H1 (cell line): ENCODE data around the gene AMN1. TPM values are rescaled to one million over a fixed set of nuclear protein-coding genes. Genes with fewer than 3 reads are reported as not detected.

Experiments used
- CTCF ChIA-PET: fragments of 300-600 bp; sonication (Branson Sonifier 250); formaldehyde crosslinking; loops from one replicate; lab custom pipeline; 2021; ENCODE audit not compliant: partially characterized antibody; lab: Charles Lee
- POLR2A ChIA-PET: fragments of 300-600 bp; sonication (Branson Sonifier 250); formaldehyde crosslinking; loops from one replicate; lab custom pipeline; 2021; ENCODE audit warnings: inconsistent platforms; ENCODE audit not compliant: partially characterized antibody; lab: Charles Lee
- DNase-seq, 2 experiments: peaks; one replicate each; pipeline versions ENCODE4 v3.0.0 to v3.0.0-alpha.2; 2010 to 2022; ENCODE audit warnings: low spot score in 2 of 2, low read depth in 1 of 2, mixed read lengths in 1 of 2
- FAIRE-seq: peaks from 2 replicates; lab custom pipeline; 2011; peaks lifted over from hg19 to GRCh38; lab: Jason Lieb, UNC
- H2AFZ ChIP-seq: 2 replicates; pipeline ENCODE4 v1.8.1; 2012; ENCODE audit warnings: low read length, inconsistent platforms
- H2AK5ac ChIP-seq: 2 replicates; pipeline ENCODE4 v1.6.1; 2013; ENCODE audit warnings: low read depth, low read length
- H2BK120ac ChIP-seq: replicated peaks from 2 replicates; pipeline ENCODE3; 2013; ENCODE audit warnings: low read depth, low read length, inconsistent platforms
- H2BK12ac ChIP-seq: 2 replicates; pipeline ENCODE4 v1.6.1; 2013; ENCODE audit warnings: low read depth, low read length
- H2BK15ac ChIP-seq: 2 replicates; pipeline ENCODE4 v1.6.1; 2013; ENCODE audit warnings: low read length
- H2BK20ac ChIP-seq: 2 replicates; pipeline ENCODE4 v1.6.1; 2013; ENCODE audit warnings: low read length
- H2BK5ac ChIP-seq: 2 replicates; pipeline ENCODE4 v1.6.1; 2013; ENCODE audit warnings: low read depth, low read length
- H3K14ac ChIP-seq: 2 replicates; pipeline ENCODE4 v1.6.1; 2013; ENCODE audit warnings: inconsistent platforms; ENCODE audit not compliant: insufficient read length
- H3K18ac ChIP-seq: 2 replicates; pipeline ENCODE4 v1.6.1; 2013; ENCODE audit warnings: low read length; ENCODE audit errors: extremely low read depth
- H3K23ac ChIP-seq: 2 replicates; pipeline ENCODE4 v1.6.1; 2013; ENCODE audit warnings: inconsistent platforms; ENCODE audit not compliant: insufficient read length
- H3K23me2 ChIP-seq: 2 replicates; pipeline ENCODE4 v1.6.1; 2013; ENCODE audit warnings: low read depth, low read length
- H3K27ac ChIP-seq: 2 replicates; pipeline ENCODE4 v1.6.1; 2011; ENCODE audit warnings: low read depth, low read length, inconsistent platforms
- H3K27me3 ChIP-seq, 4 experiments: replicated peaks in 1 of 4; 1 replicate in 1 of 4; 2 replicates in 3 of 4; pipeline versions ENCODE4 v1.6.1 to v1.8.1; 2011 to 2013; ENCODE audit warnings: low read length in 3 of 4, mild to moderate bottlenecking in 3 of 4, inconsistent platforms in 2 of 4, mixed read lengths in 2 of 4, moderate library complexity in 1 of 4; ENCODE audit not compliant: control insufficient read depth in 3 of 4, insufficient read depth in 3 of 4; ENCODE audit errors: extremely low read depth in 1 of 4
- H3K36me3 ChIP-seq, 4 experiments: 2 replicates each; pipeline versions ENCODE4 v1.6.1 to v1.8.1; 2011 to 2013; ENCODE audit warnings: mild to moderate bottlenecking in 4 of 4, low read length in 3 of 4, moderate library complexity in 2 of 4, control low read depth in 1 of 4, inconsistent platforms in 1 of 4; ENCODE audit not compliant: insufficient read depth in 4 of 4, control insufficient read depth in 2 of 4
- H3K4ac ChIP-seq: replicated peaks from 2 replicates; pipeline ENCODE3; 2013; ENCODE audit warnings: low read length, low read depth, mixed read lengths, inconsistent platforms; ENCODE audit not compliant: insufficient read length
- H3K4me1 ChIP-seq, 4 experiments: replicated peaks in 1 of 4; 1 replicate in 1 of 4; 2 replicates in 3 of 4; pipeline versions ENCODE4 v1.6.1 to v1.8.1; 2011 to 2013; ENCODE audit warnings: low read length in 3 of 4, inconsistent platforms in 2 of 4, mixed read lengths in 1 of 4; ENCODE audit not compliant: insufficient read depth in 4 of 4, control insufficient read depth in 3 of 4
- H3K4me2 ChIP-seq, 2 experiments: 2 replicates each; pipeline versions ENCODE4 v1.6.1 to v1.8.1; 2011 to 2013; ENCODE audit warnings: low read depth in 2 of 2, low read length in 2 of 2, control low read depth in 1 of 2, inconsistent platforms in 1 of 2, mild to moderate bottlenecking in 1 of 2; ENCODE audit not compliant: insufficient read depth in 1 of 2
- H3K4me3 ChIP-seq, 4 experiments: fragments of 200-600, 300-600 bp in 1 of 4; sonication (generic), shearing (Covaris generic), sonication (Bioruptor Twin) in 1 of 4; 2 replicates each; pipeline versions ENCODE4 v1.5.1 to v1.8.1; 2011 to 2016; ENCODE audit warnings: low read length in 4 of 4, low read depth in 3 of 4, control low read depth in 2 of 4, inconsistent platforms in 2 of 4, mild to moderate bottlenecking in 2 of 4, mixed read lengths in 1 of 4, moderate library complexity in 1 of 4; ENCODE audit not compliant: insufficient read depth in 2 of 4; ENCODE audit errors: extremely low read depth in 1 of 4
- H3K56ac ChIP-seq: replicated peaks from 2 replicates; pipeline ENCODE3; 2013; ENCODE audit warnings: low read depth, mild to moderate bottlenecking, mixed read lengths, low read length, inconsistent platforms; ENCODE audit not compliant: insufficient read length
- H3K79me1 ChIP-seq: 2 replicates; pipeline ENCODE4 v1.6.1; 2013; ENCODE audit warnings: low read depth, low read length, control low read depth
- H3K79me2 ChIP-seq, 2 experiments: 2 replicates each; pipeline versions ENCODE4 v1.6.1 to v1.8.1; 2012 to 2013; ENCODE audit warnings: low read length in 2 of 2, mild to moderate bottlenecking in 2 of 2, inconsistent platforms in 1 of 2; ENCODE audit not compliant: insufficient read depth in 2 of 2, control insufficient read depth in 1 of 2
- H3K9ac ChIP-seq, 4 experiments: replicated peaks in 1 of 4; 1 replicate in 1 of 4; 2 replicates in 3 of 4; pipeline versions ENCODE4 v1.6.1 to v1.8.1; 2011 to 2013; ENCODE audit warnings: low read depth in 3 of 4, low read length in 3 of 4, control low read depth in 2 of 4, mild to moderate bottlenecking in 2 of 4, moderate library complexity in 2 of 4, inconsistent platforms in 1 of 4; ENCODE audit errors: extremely low read depth in 1 of 4
- H3K9me3 ChIP-seq, 2 experiments: 2 replicates each; pipeline versions ENCODE4 v1.6.1 to v1.8.1; 2012 to 2013; ENCODE audit warnings: mild to moderate bottlenecking in 2 of 2, moderate library complexity in 2 of 2, control low read depth in 1 of 2, inconsistent platforms in 1 of 2, low read depth in 1 of 2, low read length in 1 of 2, mixed read lengths in 1 of 2; ENCODE audit not compliant: insufficient read depth in 2 of 2
- H4K20me1 ChIP-seq, 2 experiments: replicated peaks in 1 of 2; 2 replicates each; pipeline versions ENCODE3 to v1.8.1; 2011 to 2013; ENCODE audit warnings: inconsistent platforms in 2 of 2, low read length in 2 of 2, mild to moderate bottlenecking in 1 of 2; ENCODE audit not compliant: insufficient read depth in 2 of 2, control insufficient read depth in 1 of 2
- H4K5ac ChIP-seq: 2 replicates; pipeline ENCODE4 v1.6.1; 2013; ENCODE audit warnings: low read length, low read depth, mixed read lengths, inconsistent platforms; ENCODE audit not compliant: insufficient read length
- H4K8ac ChIP-seq: 2 replicates; pipeline ENCODE4 v1.8.0; 2013; ENCODE audit warnings: mild to moderate bottlenecking, moderate library complexity, low read length, inconsistent platforms; ENCODE audit not compliant: insufficient read depth; ENCODE audit errors: extremely low read depth
- H4K91ac ChIP-seq: replicated peaks from 2 replicates; pipeline ENCODE3; 2013; ENCODE audit warnings: low read length, mixed read lengths, inconsistent platforms; ENCODE audit not compliant: insufficient read length
- KDM4A ChIP-seq: IDR thresholded peaks from one replicate; pipeline ENCODE4 v1.7.1; 2012; ENCODE audit warnings: low read depth, mild to moderate bottlenecking, moderate library complexity, low read length, inconsistent platforms; ENCODE audit not compliant: severe bottlenecking
- WGBS, 2 experiments: shearing (Covaris generic) in 1 of 2; methylation state at CpG; one replicate each; pipeline versions ENCODE4 v1.1.6 to v1.1.7; 2013 to 2015; ENCODE audit warnings: low lambda C conversion rate in 2 of 2, mixed read lengths in 2 of 2, inconsistent platforms in 1 of 2, low coverage in 1 of 2, missing lambda C conversion rate in 1 of 2; ENCODE audit not compliant: insufficient replicate concordance in 2 of 2, insufficient coverage in 1 of 2, insufficient read length in 1 of 2; ENCODE audit errors: extremely low coverage in 1 of 2, missing lambda C conversion rate in 1 of 2; 5-methylcytosine and 5-hydroxymethylcytosine counted together
- polyA plus RNA-seq, 7 experiments: library from polyadenylated mRNA; depleted of rRNA in 3 of 7; stranded (reverse) in 5 of 7; unstranded in 2 of 7; fragments of >200 nt in 5 of 7; fragments of 200-250 nt in 2 of 7; gene quantifications; 1 replicate in 5 of 7; 2 replicates in 1 of 7; 4 replicates in 1 of 7; pipeline versions ENCODE4 v1.2.1 to v1.2.3, GENCODE V29; 2011 to 2013; ENCODE audit warnings: missing spikeins in 2 of 7, mixed read lengths in 2 of 7
- total RNA-seq: library from RNA; stranded (reverse); fragmentation: NEBNext Ultra II Directional; extraction: Animal tissue kit (Norgen Biotek cat#: 25700); gene quantifications from 2 replicates; pipeline ENCODE4 v1.2.1, GENCODE V29; 2021

Gene AMN1
- total and polyA plus RNA-seq, 2 of the 8 experiments (the other 6 are each of a cell fraction or from before 2014, with no cell fraction given): 7.5 to 13.8 TPM

DNA sequence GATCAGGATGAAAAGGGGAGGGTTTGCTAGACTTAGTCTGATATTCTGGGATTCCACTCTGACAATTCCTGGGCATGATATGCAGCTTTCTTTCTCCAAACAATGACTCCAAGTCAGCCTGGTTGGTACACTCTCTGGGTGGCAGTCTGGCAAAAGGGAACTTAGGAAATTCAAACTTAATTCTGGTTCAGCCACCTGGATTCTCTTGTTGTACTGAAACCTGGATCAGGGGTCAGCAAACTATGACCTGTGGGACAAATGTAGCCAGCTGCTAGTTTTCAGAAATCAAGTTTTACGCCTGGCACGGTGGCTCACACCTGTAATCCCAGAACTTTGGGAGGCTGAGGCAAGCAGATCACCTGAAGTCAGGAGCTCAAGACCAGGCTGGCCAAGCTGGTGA lies 6.2 kb downstream of the AMN1 start:
- Histone ChIP-seq H4K5ac (no peak overlapping the region), H4K91ac (no peak overlapping the region), H2BK120ac (no peak overlapping the region), H3K4me2 (no peak overlapping the region), H3K56ac (no peak overlapping the region), H3K36me3 (no peaks in the 10 kb centered on the region; a peak in 1 of 8 replicates), H3K79me2 (no peaks in the 10 kb centered on the region), H3K4me3 (no peak overlapping the region), H2BK20ac (no peak overlapping the region), H2BK5ac (no peak overlapping the region), H3K4ac (no peak overlapping the region), H4K20me1 (peaks cover 0 to 2% of the 10 kb centered on the region in 2 experiments), H3K4me1 (peaks cover 0 to 5% (median 2%) of the 10 kb centered on the region in 4 experiments; a peak in 4 of 7 replicates), H3K79me1 (no peaks in the 10 kb centered on the region), H3K14ac (no peak overlapping the region), H3K27me3 (no peaks in the 10 kb centered on the region), H2AK5ac (no peak overlapping the region), H3K23me2 (no peaks in the 10 kb centered on the region), H2BK12ac (no peak overlapping the region), H3K9ac (no peak overlapping the region), H4K8ac (no peak overlapping the region), H3K27ac (no peak overlapping the region), H3K9me3 (no peaks in the 10 kb centered on the region; a peak in 1 of 4 replicates), H2BK15ac (no peak overlapping the region), H3K18ac (no peak overlapping the region), H2AFZ (no peak overlapping the region), H3K23ac (no peak overlapping the region)
- ChIA-PET POLR2A (no interaction called here), CTCF (interaction anchor here (0.8 kb wide), 1 partner anchor 418 kb away, joined by 4 read pairs; no protein-coding TSS in a partner anchor)
- DNase-seq (no peak), FAIRE-seq (no peak)
- 97% methylated on average over 2 of the region's 2 CpGs; no CpG with 5 or more reads in 1 of the 2 experiments for WGBS, 2 experiments
- TF ChIP-seq KDM4A: no peak
